Measurements from ENCODE around the gene ASCL3.
A peak's percentile ranks its signal among the peaks of the same experiment; 100 is the strongest.

Gene ASCL3

GRCh38 chr11:8963569-8964323 lies 20.9 kb upstream of the ASCL3 start:
- peak; percentile 78 for ATAC-seq (ENCODE audit: low read depth)
- no peaks in the 10 kb centered on the region for H3K9me3 ChIP-seq (ENCODE audit: severe bottlenecking)
- DNase-seq (ENCODE audit: low spot score) = peak; percentile 88
- no peaks in the 10 kb centered on the region for H3K27me3 ChIP-seq (ENCODE audit: insufficient read depth, poor library complexity, severe bottlenecking)
- peaks cover 12% of the 10 kb centered on the region for H3K4me1 ChIP-seq (ENCODE audit: insufficient read depth, poor library complexity, severe bottlenecking)
- TF ChIP-seq, protein P1, sequence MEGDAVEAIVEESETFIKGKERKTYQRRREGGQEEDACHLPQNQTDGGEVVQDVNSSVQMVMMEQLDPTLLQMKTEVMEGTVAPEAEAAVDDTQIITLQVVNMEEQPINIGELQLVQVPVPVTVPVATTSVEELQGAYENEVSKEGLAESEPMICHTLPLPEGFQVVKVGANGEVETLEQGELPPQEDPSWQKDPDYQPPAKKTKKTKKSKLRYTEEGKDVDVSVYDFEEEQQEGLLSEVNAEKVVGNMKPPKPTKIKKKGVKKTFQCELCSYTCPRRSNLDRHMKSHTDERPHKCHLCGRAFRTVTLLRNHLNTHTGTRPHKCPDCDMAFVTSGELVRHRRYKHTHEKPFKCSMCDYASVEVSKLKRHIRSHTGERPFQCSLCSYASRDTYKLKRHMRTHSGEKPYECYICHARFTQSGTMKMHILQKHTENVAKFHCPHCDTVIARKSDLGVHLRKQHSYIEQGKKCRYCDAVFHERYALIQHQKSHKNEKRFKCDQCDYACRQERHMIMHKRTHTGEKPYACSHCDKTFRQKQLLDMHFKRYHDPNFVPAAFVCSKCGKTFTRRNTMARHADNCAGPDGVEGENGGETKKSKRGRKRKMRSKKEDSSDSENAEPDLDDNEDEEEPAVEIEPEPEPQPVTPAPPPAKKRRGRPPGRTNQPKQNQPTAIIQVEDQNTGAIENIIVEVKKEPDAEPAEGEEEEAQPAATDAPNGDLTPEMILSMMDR (IDR thresholded peaks at IDR 0.05; ENCODE audit: poor library complexity, severe bottlenecking) = no peak
- peaks cover 8% of the 10 kb centered on the region for H3K36me3 ChIP-seq (ENCODE audit: low read depth)
- H3K27ac ChIP-seq (ENCODE audit: poor library complexity, severe bottlenecking) = peak overlapping the region; percentile 76
- peak overlapping the region; percentile 91 for H3K4me3 ChIP-seq (ENCODE audit: severe bottlenecking)

- Histone ChIP-seq H3K27me3 (ENCODE audit: insufficient read depth, poor library complexity, severe bottlenecking) (no peaks in the 10 kb centered on the region), H3K4me3 (ENCODE audit: severe bottlenecking) (peak overlapping the region; percentile 91), H3K4me1 (ENCODE audit: insufficient read depth, poor library complexity, severe bottlenecking) (peaks cover 12% of the 10 kb centered on the region), H3K36me3 (ENCODE audit: low read depth) (0 out of 2 replicates have a peak, but pooled peaks cover 6% of the 10 kb centered on the region), H3K27ac (ENCODE audit: poor library complexity, severe bottlenecking) (peak overlapping the region; percentile 76), H3K9me3 (ENCODE audit: severe bottlenecking) (no peaks in the 10 kb centered on the region)
- no peak for ATAC-seq (ENCODE audit: low read depth)
- no peak for DNase-seq (ENCODE audit: low spot score)
- TF ChIP-seq, protein P1 (IDR thresholded peaks at IDR 0.05; ENCODE audit: poor library complexity, severe bottlenecking) = no peak
Measured at GRCh38 chr11:8962841-8963240, 20.0 kb upstream of the ASCL3 start.

DNA sequence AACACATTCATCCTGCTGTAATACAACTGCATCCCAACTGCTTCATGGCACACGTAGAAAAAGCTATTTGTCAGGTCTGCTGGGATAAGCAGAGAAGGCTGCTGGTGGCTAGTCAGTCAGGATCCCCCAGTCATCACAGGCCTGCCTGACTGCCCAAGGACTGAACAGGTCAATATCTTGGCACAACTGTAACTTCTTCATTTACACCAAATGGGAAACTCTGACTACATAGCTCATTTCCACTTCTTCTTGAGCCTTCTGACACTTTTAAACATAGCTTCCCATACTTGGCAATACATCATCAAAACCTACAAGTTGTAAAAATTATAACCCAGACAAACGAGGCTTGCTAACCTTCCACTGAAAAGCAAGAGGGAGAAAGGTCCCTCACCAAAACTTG lies 18.6 kb upstream of the ASCL3 start:
- peaks cover 14% of the 10 kb centered on the region for H3K36me3 ChIP-seq (ENCODE audit: low read depth)
- no peaks in the 10 kb centered on the region for H3K27me3 ChIP-seq (ENCODE audit: insufficient read depth, poor library complexity, severe bottlenecking)
- DNase-seq (ENCODE audit: low spot score) (no peak), ATAC-seq (ENCODE audit: low read depth) (no peak)
- no peak overlapping the region for H3K4me3 ChIP-seq (ENCODE audit: severe bottlenecking)
- H3K27ac ChIP-seq (ENCODE audit: poor library complexity, severe bottlenecking) = no peak overlapping the region
- peaks cover 12% of the 10 kb centered on the region for H3K4me1 ChIP-seq (ENCODE audit: insufficient read depth, poor library complexity, severe bottlenecking)
- no peaks in the 10 kb centered on the region for H3K9me3 ChIP-seq (ENCODE audit: severe bottlenecking)
- TF ChIP-seq, protein P1 (IDR thresholded peaks at IDR 0.05; ENCODE audit: poor library complexity, severe bottlenecking) = no peak

DNA sequence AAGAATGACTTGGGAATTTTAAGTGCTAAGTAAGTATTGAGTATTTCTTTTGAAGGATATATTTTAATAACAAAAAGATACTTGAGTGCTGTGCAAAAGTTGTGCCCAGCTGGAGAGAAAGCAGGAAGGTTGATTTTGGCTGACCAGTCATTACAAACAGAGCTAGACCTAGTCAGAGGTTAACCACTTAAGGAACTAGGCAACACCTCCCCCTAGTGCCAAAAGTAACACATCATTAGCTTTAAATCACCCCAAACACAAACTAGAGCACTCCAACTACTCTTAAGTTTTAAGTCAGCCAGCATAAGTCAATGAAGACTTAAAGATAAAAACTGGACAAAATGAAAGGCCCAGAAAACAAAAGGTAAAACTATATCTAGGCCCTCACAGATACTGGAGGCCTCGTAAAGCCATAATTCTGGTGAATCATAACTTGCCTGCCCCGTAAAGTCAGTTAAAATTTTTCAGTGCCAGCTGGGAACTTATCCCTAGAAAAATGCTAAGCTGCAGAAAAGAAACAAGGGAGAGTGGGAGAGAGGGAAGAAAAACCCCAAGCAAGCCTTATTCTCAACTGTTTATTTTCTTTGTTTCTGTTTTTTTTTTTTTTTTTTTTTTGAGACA lies 16.8 kb upstream of the ASCL3 start:
- ATAC-seq (ENCODE audit: low read depth) (peak; percentile 30; the same call in 2 of the 3 replicates), DNase-seq (ENCODE audit: low spot score) (no peak)
- H3K9me3 ChIP-seq (ENCODE audit: severe bottlenecking) = no peaks in the 10 kb centered on the region
- no peak overlapping the region for H3K4me3 ChIP-seq (ENCODE audit: severe bottlenecking)
- H3K4me1 ChIP-seq (ENCODE audit: insufficient read depth, poor library complexity, severe bottlenecking) = peaks cover 12% of the 10 kb centered on the region
- TF ChIP-seq, protein P1 (IDR thresholded peaks at IDR 0.05; ENCODE audit: poor library complexity, severe bottlenecking) = peak; percentile 89
- no peak overlapping the region for H3K27ac ChIP-seq (ENCODE audit: poor library complexity, severe bottlenecking)
- H3K27me3 ChIP-seq (ENCODE audit: insufficient read depth, poor library complexity, severe bottlenecking) = no peaks in the 10 kb centered on the region
- H3K36me3 ChIP-seq (ENCODE audit: low read depth) = peaks cover 29% of the 10 kb centered on the region

DNA sequence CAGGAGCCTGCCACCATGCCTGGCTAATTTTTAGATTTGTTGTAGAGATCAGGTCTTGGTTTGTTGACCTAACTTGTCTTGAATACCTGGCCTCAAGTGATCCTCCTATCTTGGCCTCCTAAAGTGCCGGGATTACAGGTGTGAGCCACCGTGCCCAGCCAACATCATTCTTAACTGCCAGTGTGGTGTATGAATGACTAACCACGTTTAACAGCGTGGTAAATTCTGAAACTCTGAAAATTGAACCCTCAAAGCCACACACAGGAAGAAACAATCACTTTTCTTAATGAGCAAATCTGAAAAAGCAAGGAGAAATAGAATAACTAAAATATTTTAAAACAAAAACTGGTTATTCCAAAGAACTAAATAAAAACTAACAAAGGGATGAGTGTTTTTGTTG lies 14.0 kb upstream of the ASCL3 start:
- ATAC-seq (ENCODE audit: low read depth) = no peak
- Histone ChIP-seq H3K27me3 (ENCODE audit: insufficient read depth, poor library complexity, severe bottlenecking) (no peaks in the 10 kb centered on the region), H3K4me1 (ENCODE audit: insufficient read depth, poor library complexity, severe bottlenecking) (no peaks in the 10 kb centered on the region), H3K4me3 (ENCODE audit: severe bottlenecking) (no peak overlapping the region), H3K9me3 (ENCODE audit: severe bottlenecking) (no peaks in the 10 kb centered on the region), H3K27ac (ENCODE audit: poor library complexity, severe bottlenecking) (no peak overlapping the region), H3K36me3 (ENCODE audit: low read depth) (peaks cover 39% of the 10 kb centered on the region)
- TF ChIP-seq, protein P1 (IDR thresholded peaks at IDR 0.05; ENCODE audit: poor library complexity, severe bottlenecking) = no peak
- DNase-seq (ENCODE audit: low spot score) = no peak
